HEK293T (cell line): ENCODE data around the gene TRERF1.

ENCODE experiments used
- FOXK2 ChIP-seq: fragments of 450-650 bp; IDR thresholded peaks from 2 replicates; pipeline ENCODE4 v1.6.1; 2016; ENCODE audit warnings: mild to moderate bottlenecking
- FOXM1 ChIP-seq: fragments of 450-650 bp; IDR thresholded peaks from 2 replicates; pipeline ENCODE4 v1.6.1; 2017; ENCODE audit warnings: mild to moderate bottlenecking, borderline replicate concordance
- NFRKB ChIP-seq: fragments of 450-650 bp; IDR thresholded peaks from 2 replicates; pipeline ENCODE4 v1.6.1; 2016; ENCODE audit warnings: mild to moderate bottlenecking, moderate library complexity
- SP1 ChIP-seq: fragments of 450-650 bp; IDR thresholded peaks from 2 replicates; pipeline ENCODE4 v1.6.1; 2017
- TARDBP ChIP-seq: fragments of 450-650 bp; IDR thresholded peaks from 2 replicates; pipeline ENCODE4 v1.6.1; 2016

GRCh38 chr6:42453654-42454427 lies 2.1 kb upstream of the TRERF1 start:
- TF ChIP-seq SP1, result no peak
- no peak for TF ChIP-seq TARDBP
- TF ChIP-seq NFRKB, result no peak
- no peak for TF ChIP-seq FOXK2
- TF ChIP-seq FOXM1, result no peak
